Endothelial cell of umbilical vein (primary cell): ENCODE measurements around the gene TECPR2.

Source experiments
- JUN ChIP-seq: IDR thresholded peaks from 2 replicates; pipeline ENCODE4 v1.6.1; 2011; ENCODE audit warnings: borderline replicate concordance, low read depth; ENCODE audit not compliant: insufficient read length, insufficient read depth
- POLR2A ChIP-seq: IDR thresholded peaks from 2 replicates; pipeline ENCODE4 v1.6.1; 2012; ENCODE audit warnings: low read depth, mild to moderate bottlenecking, control low read depth, low read length
- POLR2AphosphoS5 ChIP-seq: IDR thresholded peaks from 2 replicates; pipeline ENCODE4 v1.6.1; 2012; ENCODE audit warnings: low read depth, mild to moderate bottlenecking, control low read depth, low read length, moderate library complexity; ENCODE audit not compliant: insufficient read depth
- TF ChIP-seq, protein P1 (sequence below), 2 donors: IDR thresholded peaks; 1 replicate in 1 of 2; 2 replicates in 1 of 2; pipeline ENCODE4 v1.5.1; 2011; ENCODE audit warnings: low read length in 2 of 2, mild to moderate bottlenecking in 2 of 2, moderate library complexity in 2 of 2, control low read depth in 1 of 2, inconsistent platforms in 1 of 2, low read depth in 1 of 2; ENCODE audit not compliant: insufficient read depth in 1 of 2; ENCODE audit errors: extremely low read depth in 1 of 2
- TF ChIP-seq, protein P2 (sequence below): IDR thresholded peaks from 2 replicates; pipeline ENCODE4 v1.6.1; 2011; ENCODE audit not compliant: insufficient read depth, insufficient read length

DNA sequence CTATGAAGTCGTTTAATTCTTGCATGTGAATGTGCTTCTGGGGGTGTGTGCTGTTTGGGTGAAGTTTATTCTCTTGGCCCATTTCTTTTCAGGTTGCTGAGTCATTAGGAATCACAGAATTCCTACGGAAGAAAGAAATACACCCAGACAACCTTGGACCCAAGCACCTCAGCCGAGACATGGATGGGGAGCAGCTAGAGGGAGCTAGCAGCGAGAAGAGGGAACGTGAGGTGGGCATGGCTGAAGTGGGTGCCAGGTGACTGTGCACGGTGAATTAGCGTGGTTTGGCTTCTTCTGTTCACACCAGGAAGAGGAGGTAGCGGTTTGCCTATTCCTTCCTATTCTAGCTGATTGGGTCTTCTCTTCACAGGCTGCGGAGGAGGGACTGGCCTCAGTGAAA is 24.0 kb upstream of the TECPR2 start:
- TF ChIP-seq POLR2AphosphoS5 (no peak), JUN (no peak), POLR2A (no peak)
- TF ChIP-seq, protein P1, sequence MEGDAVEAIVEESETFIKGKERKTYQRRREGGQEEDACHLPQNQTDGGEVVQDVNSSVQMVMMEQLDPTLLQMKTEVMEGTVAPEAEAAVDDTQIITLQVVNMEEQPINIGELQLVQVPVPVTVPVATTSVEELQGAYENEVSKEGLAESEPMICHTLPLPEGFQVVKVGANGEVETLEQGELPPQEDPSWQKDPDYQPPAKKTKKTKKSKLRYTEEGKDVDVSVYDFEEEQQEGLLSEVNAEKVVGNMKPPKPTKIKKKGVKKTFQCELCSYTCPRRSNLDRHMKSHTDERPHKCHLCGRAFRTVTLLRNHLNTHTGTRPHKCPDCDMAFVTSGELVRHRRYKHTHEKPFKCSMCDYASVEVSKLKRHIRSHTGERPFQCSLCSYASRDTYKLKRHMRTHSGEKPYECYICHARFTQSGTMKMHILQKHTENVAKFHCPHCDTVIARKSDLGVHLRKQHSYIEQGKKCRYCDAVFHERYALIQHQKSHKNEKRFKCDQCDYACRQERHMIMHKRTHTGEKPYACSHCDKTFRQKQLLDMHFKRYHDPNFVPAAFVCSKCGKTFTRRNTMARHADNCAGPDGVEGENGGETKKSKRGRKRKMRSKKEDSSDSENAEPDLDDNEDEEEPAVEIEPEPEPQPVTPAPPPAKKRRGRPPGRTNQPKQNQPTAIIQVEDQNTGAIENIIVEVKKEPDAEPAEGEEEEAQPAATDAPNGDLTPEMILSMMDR (IDR thresholded peaks at IDR 0.05; ENCODE audit: extremely low read depth in 1 of 2, insufficient read depth in 1 of 2, low read depth in 1 of 2, low read length in 2 of 2), result no peak
- TF ChIP-seq, protein P2, sequence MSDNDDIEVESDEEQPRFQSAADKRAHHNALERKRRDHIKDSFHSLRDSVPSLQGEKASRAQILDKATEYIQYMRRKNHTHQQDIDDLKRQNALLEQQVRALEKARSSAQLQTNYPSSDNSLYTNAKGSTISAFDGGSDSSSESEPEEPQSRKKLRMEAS, result no peak
